ENCODE measurements around the gene CELSR3. TPM values are rescaled to one million over a fixed set of nuclear protein-coding genes. Genes with fewer than 3 reads are reported as not detected.

Gene CELSR3
- total RNA-seq, 1 donor: 1.4 TPM

DNA sequence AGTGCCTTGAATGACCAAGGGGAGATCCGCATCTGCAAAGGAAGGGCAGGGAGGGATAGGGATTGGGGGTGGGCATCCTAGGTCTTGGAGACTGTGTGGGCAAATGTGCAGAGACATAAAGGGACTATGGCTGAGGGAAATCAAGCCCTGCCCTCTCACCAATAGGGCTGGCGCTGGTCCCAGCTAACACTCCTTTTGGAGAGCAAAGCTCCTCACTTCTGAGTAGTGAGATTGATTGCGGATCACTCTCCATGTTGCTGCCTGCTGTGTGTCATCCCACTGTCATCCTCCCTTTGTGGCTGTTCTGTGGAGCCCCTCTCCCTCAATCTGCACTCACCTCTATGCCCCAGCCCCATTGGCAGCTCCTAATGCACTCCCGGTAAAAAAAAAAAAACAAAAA is 2.2 kb upstream of the CELSR3 start:
- H3K9me3 ChIP-seq (ENCODE audit: low read depth, low read length): no peaks in the 10 kb centered on the region
- no peaks in the 10 kb centered on the region for H3K79me2 ChIP-seq (ENCODE audit: insufficient read depth, low read length)
- H2AFZ ChIP-seq (ENCODE audit: low read length): no peak overlapping the region
- H4K20me1 ChIP-seq (ENCODE audit: insufficient read depth, low read length): peaks cover 6% of the 10 kb centered on the region
- H3K4me3 ChIP-seq (ENCODE audit: insufficient read depth, low read length): no peak overlapping the region
- no peak overlapping the region for H3K4me2 ChIP-seq (ENCODE audit: insufficient read depth, low read length)
- H3K27me3 ChIP-seq (ENCODE audit: insufficient read depth, low read length): no peaks in the 10 kb centered on the region
- H3K36me3 ChIP-seq (ENCODE audit: insufficient read depth, low read length): no peaks in the 10 kb centered on the region
- DNase-seq (ENCODE audit: insufficient read length, low spot score, missing footprints): peak; percentile 27
- H3K27ac ChIP-seq (ENCODE audit: low read depth, low read length): peak overlapping the region; percentile 99
- peaks cover 18% of the 10 kb centered on the region for H3K4me1 ChIP-seq (ENCODE audit: insufficient read depth, low read length)
- TF ChIP-seq, protein P1, sequence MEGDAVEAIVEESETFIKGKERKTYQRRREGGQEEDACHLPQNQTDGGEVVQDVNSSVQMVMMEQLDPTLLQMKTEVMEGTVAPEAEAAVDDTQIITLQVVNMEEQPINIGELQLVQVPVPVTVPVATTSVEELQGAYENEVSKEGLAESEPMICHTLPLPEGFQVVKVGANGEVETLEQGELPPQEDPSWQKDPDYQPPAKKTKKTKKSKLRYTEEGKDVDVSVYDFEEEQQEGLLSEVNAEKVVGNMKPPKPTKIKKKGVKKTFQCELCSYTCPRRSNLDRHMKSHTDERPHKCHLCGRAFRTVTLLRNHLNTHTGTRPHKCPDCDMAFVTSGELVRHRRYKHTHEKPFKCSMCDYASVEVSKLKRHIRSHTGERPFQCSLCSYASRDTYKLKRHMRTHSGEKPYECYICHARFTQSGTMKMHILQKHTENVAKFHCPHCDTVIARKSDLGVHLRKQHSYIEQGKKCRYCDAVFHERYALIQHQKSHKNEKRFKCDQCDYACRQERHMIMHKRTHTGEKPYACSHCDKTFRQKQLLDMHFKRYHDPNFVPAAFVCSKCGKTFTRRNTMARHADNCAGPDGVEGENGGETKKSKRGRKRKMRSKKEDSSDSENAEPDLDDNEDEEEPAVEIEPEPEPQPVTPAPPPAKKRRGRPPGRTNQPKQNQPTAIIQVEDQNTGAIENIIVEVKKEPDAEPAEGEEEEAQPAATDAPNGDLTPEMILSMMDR (IDR thresholded peaks at IDR 0.05; ENCODE audit: extremely low read depth, low read depth, low read length): no peak

DNA sequence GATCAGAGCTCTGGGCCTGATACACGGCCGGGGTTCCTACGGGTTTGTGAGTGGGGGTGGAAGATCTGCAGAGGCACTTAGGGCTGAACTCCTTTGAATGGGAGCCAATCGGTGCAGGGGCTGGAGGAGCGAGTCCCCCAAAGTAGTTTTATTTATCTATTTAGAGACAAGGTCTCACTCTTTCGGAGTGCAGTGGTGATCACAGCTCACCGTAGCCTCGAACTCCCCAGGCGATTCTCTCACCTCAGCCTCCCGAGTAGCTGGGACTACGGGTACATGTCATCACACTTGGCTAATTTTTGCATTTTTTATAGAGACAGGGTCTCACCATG is 1.6 kb upstream of the CELSR3 start:
- H3K4me2 ChIP-seq (ENCODE audit: insufficient read depth, low read length): peak overlapping the region; percentile 99
- no peaks in the 10 kb centered on the region for H3K79me2 ChIP-seq (ENCODE audit: insufficient read depth, low read length)
- TF ChIP-seq, protein P1 (IDR thresholded peaks at IDR 0.05; ENCODE audit: extremely low read depth, low read depth, low read length): no peak
- peaks cover 6% of the 10 kb centered on the region for H4K20me1 ChIP-seq (ENCODE audit: insufficient read depth, low read length)
- H3K27ac ChIP-seq (ENCODE audit: low read depth, low read length): peak overlapping the region; percentile 99
- no peaks in the 10 kb centered on the region for H3K36me3 ChIP-seq (ENCODE audit: insufficient read depth, low read length)
- H3K4me1 ChIP-seq (ENCODE audit: insufficient read depth, low read length): peaks cover 18% of the 10 kb centered on the region
- peak overlapping the region; percentile 85 for H3K4me3 ChIP-seq (ENCODE audit: insufficient read depth, low read length)
- H3K9me3 ChIP-seq (ENCODE audit: low read depth, low read length): no peaks in the 10 kb centered on the region
- H3K27me3 ChIP-seq (ENCODE audit: insufficient read depth, low read length): no peaks in the 10 kb centered on the region
- no peak for DNase-seq (ENCODE audit: insufficient read length, low spot score, missing footprints)
- peak overlapping the region; percentile 59 for H2AFZ ChIP-seq (ENCODE audit: low read length)

- TF ChIP-seq, protein P1 (IDR thresholded peaks at IDR 0.05; ENCODE audit: extremely low read depth, low read depth, low read length): peak; percentile 86
These were observed 1.0 kb upstream of the CELSR3 start for GRCh38 chr3:48663489-48664312.

GRCh38 chr3:48662145-48662752 is 437 bp downstream of the CELSR3 start:
- Histone ChIP-seq H3K79me2 (ENCODE audit: insufficient read depth, low read length) (no peaks in the 10 kb centered on the region), H4K20me1 (ENCODE audit: insufficient read depth, low read length) (peaks cover 6% of the 10 kb centered on the region), H3K9me3 (ENCODE audit: low read depth, low read length) (no peaks in the 10 kb centered on the region), H3K4me2 (ENCODE audit: insufficient read depth, low read length) (peak overlapping the region; percentile 99), H3K4me1 (ENCODE audit: insufficient read depth, low read length) (peaks cover 18% of the 10 kb centered on the region), H2AFZ (ENCODE audit: low read length) (no peak overlapping the region), H3K27ac (ENCODE audit: low read depth, low read length) (no peak overlapping the region), H3K36me3 (ENCODE audit: insufficient read depth, low read length) (no peaks in the 10 kb centered on the region), H3K4me3 (ENCODE audit: insufficient read depth, low read length) (peak overlapping the region; percentile 85), H3K27me3 (ENCODE audit: insufficient read depth, low read length) (no peaks in the 10 kb centered on the region)
- TF ChIP-seq, protein P1 (IDR thresholded peaks at IDR 0.05; ENCODE audit: extremely low read depth, low read depth, low read length): no peak
- peak; percentile 86 for DNase-seq (ENCODE audit: insufficient read length, low spot score, missing footprints)

More at GRCh38 chr3:48663489-48664312, 1.0 kb upstream of the CELSR3 start:
- no peaks in the 10 kb centered on the region for H3K79me2 ChIP-seq (ENCODE audit: insufficient read depth, low read length)
- peaks cover 6% of the 10 kb centered on the region for H4K20me1 ChIP-seq (ENCODE audit: insufficient read depth, low read length)
- peak overlapping the region; percentile 99 for H3K4me2 ChIP-seq (ENCODE audit: insufficient read depth, low read length)
- H3K36me3 ChIP-seq (ENCODE audit: insufficient read depth, low read length): no peaks in the 10 kb centered on the region
- H2AFZ ChIP-seq (ENCODE audit: low read length): peak overlapping the region; percentile 92
- H3K27ac ChIP-seq (ENCODE audit: low read depth, low read length): peak overlapping the region; percentile 99
- H3K4me1 ChIP-seq (ENCODE audit: insufficient read depth, low read length): peaks cover 18% of the 10 kb centered on the region
- H3K27me3 ChIP-seq (ENCODE audit: insufficient read depth, low read length): no peaks in the 10 kb centered on the region
- no peaks in the 10 kb centered on the region for H3K9me3 ChIP-seq (ENCODE audit: low read depth, low read length)
- peak; percentile 100 for DNase-seq (ENCODE audit: insufficient read length, low spot score, missing footprints)
- H3K4me3 ChIP-seq (ENCODE audit: insufficient read depth, low read length): peak overlapping the region; percentile 85
